Dendritic cell treated with granulocyte-macrophage colony-stimulating factor and Interleukin-4, amounts not matched to agents 40 ng/mL and 50 ng/mL, for 4 days (primary cell): ENCODE data around the gene NODAL.

Experiments used
- H3K27ac Mint-ChIP-seq: one replicate; pipeline ENCODE4 v1.8.0; 2022; ENCODE audit warnings: mild to moderate bottlenecking, mixed read lengths
- H3K27me3 Mint-ChIP-seq: one replicate; pipeline ENCODE4 v1.8.0; 2022; ENCODE audit warnings: mild to moderate bottlenecking, mixed read lengths
- H3K36me3 Mint-ChIP-seq: one replicate; pipeline ENCODE4 v1.8.0; 2022; ENCODE audit warnings: low read depth, mixed read lengths
- H3K4me1 Mint-ChIP-seq: one replicate; pipeline ENCODE4 v1.8.0; 2022; ENCODE audit warnings: low read depth, mixed read lengths
- H3K4me3 Mint-ChIP-seq: one replicate; pipeline ENCODE4 v1.8.0; 2022; ENCODE audit warnings: mild to moderate bottlenecking, moderate library complexity, mixed read lengths
- H3K9me3 Mint-ChIP-seq: one replicate; pipeline ENCODE4 v1.8.0; 2022; ENCODE audit warnings: mixed read lengths
- intact Hi-C: fragments of 100-400 bp; cut with micrococcal nuclease; formaldehyde crosslinking; loops from one replicate; pipeline ENCODE4 v1.15.0; 2022

NODAL gene

DNA sequence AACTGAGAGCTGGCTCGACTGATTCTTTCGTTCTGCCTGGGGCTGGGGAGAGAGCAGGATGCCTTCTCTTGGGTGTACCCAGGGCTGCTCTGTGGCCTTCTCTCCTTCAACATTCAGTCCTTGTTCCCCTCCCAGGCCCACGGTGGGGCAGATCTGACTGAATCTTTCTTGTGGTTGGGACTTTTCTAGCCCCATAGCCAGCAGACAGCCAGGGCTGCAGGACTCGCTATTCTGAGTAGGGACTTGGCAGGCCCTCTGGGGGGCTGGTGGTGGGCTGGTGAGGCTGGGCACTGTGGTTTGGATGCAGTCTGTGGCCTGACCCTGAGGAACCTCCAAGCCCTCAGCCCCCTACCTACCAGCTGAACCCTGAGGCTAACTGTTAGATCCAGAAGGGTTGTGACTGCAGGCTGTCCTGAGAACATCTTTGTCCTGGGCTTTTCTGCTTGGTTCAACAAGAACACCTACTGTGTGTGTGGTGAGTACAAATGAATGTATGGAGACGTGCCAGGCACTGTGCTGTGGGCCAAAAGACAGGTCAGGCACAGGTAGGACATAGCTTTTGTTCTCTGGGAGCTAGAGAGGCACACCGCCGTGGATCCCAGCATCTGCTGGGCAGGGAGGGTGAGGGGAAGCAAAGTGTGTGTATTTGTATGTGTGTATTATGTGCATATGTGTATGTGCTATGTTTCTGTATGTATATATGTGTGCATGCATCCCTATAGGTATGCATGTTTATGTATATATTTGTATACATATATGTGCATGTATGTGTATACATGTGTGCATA, 35.0 kb upstream of the NODAL start:
- no peak overlapping the region for H3K4me3 Mint-ChIP-seq
- intact Hi-C loops = loop anchor here (5.0 kb wide), 1 partner anchor 51 kb away; no protein-coding TSS in a partner anchor
- H3K27ac Mint-ChIP-seq = no peak overlapping the region
- H3K36me3 Mint-ChIP-seq = no peaks in the 10 kb centered on the region
- H3K4me1 Mint-ChIP-seq = peaks cover 33% of the 10 kb centered on the region
- peaks cover 69% of the 10 kb centered on the region for H3K27me3 Mint-ChIP-seq
- H3K9me3 Mint-ChIP-seq = no peaks in the 10 kb centered on the region

DNA sequence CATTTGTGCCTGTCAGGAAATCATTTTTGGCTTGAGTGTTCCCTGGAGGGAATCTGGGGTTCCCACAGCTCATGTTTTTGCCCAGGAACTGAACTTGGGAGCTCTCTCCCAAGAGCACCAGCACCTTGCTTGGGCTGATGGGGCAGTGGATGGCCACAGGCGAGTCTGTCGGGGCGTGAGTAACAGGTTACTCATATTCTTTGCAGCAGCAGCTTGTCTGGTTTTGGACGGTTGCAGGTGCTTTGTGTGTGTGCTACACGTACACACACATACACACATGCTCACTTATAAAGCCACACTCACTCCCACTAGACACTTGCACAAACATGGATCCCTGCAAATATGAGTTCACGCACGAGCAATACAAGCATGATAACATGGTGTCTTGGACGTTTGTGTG, 34.2 kb upstream of the NODAL start:
- Mint-ChIP-seq H3K27ac (no peak overlapping the region), H3K9me3 (no peaks in the 10 kb centered on the region), H3K27me3 (peaks cover 67% of the 10 kb centered on the region), H3K36me3 (no peaks in the 10 kb centered on the region), H3K4me3 (no peak overlapping the region), H3K4me1 (peaks cover 27% of the 10 kb centered on the region)
- intact Hi-C loops = loop anchor here (5.0 kb wide), 1 partner anchor 52 kb away; no protein-coding TSS in a partner anchor

DNA sequence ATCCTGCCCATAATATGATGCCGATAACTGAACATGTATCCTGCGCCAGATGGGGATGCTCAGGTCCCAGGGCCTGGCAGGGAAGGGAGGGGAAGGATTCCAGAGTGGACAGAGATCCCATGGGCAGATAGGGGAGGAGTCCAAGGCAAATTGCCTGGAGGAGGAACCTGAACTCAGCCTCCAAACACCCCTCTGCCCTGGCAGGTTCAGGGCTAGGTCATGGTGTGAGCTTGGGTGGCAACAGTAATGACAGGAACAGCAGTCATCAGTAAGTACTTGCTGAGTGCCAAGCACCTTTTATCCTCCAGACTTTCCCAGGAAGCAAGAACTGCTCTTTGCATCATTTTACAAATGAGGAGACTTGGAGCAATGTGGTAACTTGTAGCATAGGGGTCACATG, 33.3 kb upstream of the NODAL start:
- intact Hi-C loops = loop anchor here (5.0 kb wide), 1 partner anchor 53 kb away; no protein-coding TSS in a partner anchor
- H3K9me3 Mint-ChIP-seq = no peaks in the 10 kb centered on the region
- H3K4me3 Mint-ChIP-seq = no peak overlapping the region
- H3K27ac Mint-ChIP-seq = no peak overlapping the region
- H3K36me3 Mint-ChIP-seq = no peaks in the 10 kb centered on the region
- H3K4me1 Mint-ChIP-seq = peaks cover 19% of the 10 kb centered on the region
- peaks cover 59% of the 10 kb centered on the region for H3K27me3 Mint-ChIP-seq

DNA sequence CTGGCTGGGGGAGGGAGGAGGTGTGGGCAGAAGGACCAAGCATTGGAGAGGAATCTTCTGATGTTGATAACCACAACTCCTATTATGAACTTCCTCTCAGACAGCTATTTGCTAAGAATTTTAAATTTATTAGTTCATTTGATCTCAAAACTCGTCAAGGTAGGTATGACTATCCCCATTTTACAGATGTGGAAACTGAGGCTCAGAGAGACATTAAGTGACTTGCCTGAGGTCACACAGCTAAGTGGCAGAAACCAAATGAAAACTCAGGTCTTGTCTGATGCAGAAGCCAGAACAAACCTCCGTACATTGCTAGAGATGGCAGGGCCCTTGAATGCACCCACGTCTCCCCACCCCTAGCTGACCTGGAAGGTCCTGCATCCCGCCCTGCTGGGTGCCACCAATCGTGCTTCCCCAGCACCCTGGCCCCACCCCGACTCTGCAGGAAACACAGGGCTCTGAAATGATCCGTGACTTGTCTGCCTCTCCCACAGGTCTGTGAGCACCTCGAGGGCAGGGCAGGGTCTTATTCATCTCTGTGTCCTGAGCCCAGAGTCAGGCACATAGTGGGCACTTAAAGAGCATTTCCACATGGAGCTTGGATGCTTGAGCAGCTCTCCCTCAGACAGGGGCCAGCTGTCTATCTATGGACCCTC, 31.4 kb upstream of the NODAL start:
- no peaks in the 10 kb centered on the region for H3K36me3 Mint-ChIP-seq
- H3K4me3 Mint-ChIP-seq = no peak overlapping the region
- H3K27ac Mint-ChIP-seq = no peak overlapping the region
- peaks cover 54% of the 10 kb centered on the region for H3K27me3 Mint-ChIP-seq
- H3K4me1 Mint-ChIP-seq = peaks cover 6% of the 10 kb centered on the region
- intact Hi-C loops = no loop called here
- H3K9me3 Mint-ChIP-seq = no peaks in the 10 kb centered on the region

DNA sequence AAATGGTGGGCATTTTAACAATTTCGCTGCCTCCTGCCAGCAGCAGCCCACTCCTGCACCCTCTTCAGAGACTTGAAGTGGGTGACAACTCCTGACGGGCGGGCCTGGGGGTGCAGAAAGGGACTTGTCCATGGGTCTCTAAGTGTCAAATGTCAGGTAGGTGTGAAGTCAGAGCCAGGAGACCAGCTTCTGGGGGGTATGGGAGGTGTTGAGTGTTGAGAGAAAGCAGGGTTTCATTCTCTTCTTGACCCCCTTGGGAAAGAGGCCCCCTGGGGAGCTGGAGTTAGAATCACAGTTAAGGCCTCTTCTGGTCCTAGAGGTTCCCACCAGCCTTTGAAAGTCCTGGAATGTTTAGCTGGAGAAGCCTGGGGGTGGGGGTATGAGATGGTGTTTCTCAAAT, 25.5 kb upstream of the NODAL start:
- intact Hi-C loops = no loop called here

DNA sequence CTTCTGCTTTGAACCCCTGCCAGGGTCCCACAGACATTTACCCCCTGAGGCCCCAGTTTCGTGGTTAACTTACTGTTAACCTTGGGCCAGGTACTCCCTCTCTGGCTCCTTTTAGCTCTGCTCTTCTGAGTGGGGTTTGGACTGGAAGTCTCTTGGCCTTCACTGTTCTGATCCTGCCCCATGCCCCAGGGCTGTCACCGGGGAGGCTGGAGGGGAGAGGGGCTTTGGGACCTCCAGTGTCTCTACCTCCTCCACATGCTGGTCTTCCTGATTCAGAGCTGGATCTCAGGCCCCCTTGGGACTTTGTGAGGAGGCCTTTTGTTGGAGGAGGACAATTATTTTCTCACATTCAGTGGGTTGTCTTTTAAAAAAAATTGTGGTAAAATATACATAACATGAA, 24.4 kb upstream of the NODAL start:
- Mint-ChIP-seq H3K27ac (no peak overlapping the region), H3K36me3 (no peaks in the 10 kb centered on the region), H3K9me3 (no peaks in the 10 kb centered on the region), H3K4me1 (no peaks in the 10 kb centered on the region), H3K27me3 (peaks cover 38% of the 10 kb centered on the region), H3K4me3 (no peak overlapping the region)
- intact Hi-C loops = no loop called here

More for the DNA sequence above, 25.5 kb upstream of the NODAL start:
- Mint-ChIP-seq H3K4me1 (no peaks in the 10 kb centered on the region), H3K9me3 (no peaks in the 10 kb centered on the region), H3K36me3 (no peaks in the 10 kb centered on the region), H3K27me3 (peaks cover 35% of the 10 kb centered on the region), H3K27ac (no peak overlapping the region), H3K4me3 (no peak overlapping the region)

DNA sequence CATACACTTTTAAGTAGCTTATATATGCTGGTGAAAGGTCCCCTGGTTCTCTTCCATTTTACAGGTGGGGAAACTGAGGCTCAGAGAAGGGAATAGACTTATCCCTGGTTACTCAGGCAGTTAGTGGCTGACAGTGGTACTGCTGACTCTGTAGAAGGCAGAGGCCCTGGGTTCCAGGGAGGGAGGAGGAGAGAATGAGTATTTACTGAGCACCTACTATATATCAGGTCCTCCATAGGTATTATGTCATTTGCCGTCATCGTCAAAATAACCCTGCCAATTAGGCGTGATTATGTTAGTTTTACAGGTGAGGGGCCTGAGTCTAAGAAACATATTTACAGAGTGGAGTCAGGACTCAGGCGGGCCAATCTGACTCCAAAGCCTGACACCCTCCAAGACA, 23.8 kb upstream of the NODAL start:
- Mint-ChIP-seq H3K36me3 (no peaks in the 10 kb centered on the region), H3K4me3 (no peak overlapping the region), H3K4me1 (no peaks in the 10 kb centered on the region), H3K9me3 (no peaks in the 10 kb centered on the region), H3K27ac (no peak overlapping the region), H3K27me3 (peaks cover 43% of the 10 kb centered on the region)
- intact Hi-C loops = no loop called here

DNA sequence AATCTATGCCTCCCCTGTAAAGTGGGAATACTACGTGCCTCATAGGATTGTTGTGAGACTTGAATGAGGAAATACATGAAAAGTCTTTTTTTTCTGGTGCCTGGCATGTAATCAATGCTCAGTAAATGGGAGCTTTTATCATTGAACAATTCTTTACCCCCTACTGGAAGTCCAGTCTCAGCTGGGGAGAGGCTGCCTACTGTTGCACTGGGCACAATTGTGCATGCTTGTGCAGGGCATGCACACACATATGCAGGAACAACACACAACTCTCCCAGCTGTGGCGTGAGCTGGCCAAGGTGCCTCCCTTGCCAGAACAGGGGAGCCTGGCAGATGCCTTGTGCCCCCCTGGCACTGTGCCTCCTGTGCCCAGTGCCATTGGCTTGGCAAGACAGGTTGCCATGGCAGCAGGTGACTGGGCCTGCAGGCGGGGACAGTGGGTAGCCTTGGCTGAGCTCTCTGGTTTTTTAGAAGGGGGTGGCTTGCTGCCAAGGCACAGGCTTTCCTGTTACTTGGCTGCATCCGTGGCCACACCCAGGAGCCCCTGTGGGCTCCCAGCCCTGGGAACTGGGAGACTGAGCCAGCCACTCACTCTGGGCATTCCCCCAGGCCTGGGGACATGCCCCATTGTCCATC, 21.0 kb upstream of the NODAL start:
- H3K4me1 Mint-ChIP-seq = peaks cover 15% of the 10 kb centered on the region
- no peak overlapping the region for H3K27ac Mint-ChIP-seq
- peaks cover 58% of the 10 kb centered on the region for H3K27me3 Mint-ChIP-seq
- no peaks in the 10 kb centered on the region for H3K36me3 Mint-ChIP-seq
- H3K9me3 Mint-ChIP-seq = no peaks in the 10 kb centered on the region
- intact Hi-C loops = no loop called here
- no peak overlapping the region for H3K4me3 Mint-ChIP-seq

DNA sequence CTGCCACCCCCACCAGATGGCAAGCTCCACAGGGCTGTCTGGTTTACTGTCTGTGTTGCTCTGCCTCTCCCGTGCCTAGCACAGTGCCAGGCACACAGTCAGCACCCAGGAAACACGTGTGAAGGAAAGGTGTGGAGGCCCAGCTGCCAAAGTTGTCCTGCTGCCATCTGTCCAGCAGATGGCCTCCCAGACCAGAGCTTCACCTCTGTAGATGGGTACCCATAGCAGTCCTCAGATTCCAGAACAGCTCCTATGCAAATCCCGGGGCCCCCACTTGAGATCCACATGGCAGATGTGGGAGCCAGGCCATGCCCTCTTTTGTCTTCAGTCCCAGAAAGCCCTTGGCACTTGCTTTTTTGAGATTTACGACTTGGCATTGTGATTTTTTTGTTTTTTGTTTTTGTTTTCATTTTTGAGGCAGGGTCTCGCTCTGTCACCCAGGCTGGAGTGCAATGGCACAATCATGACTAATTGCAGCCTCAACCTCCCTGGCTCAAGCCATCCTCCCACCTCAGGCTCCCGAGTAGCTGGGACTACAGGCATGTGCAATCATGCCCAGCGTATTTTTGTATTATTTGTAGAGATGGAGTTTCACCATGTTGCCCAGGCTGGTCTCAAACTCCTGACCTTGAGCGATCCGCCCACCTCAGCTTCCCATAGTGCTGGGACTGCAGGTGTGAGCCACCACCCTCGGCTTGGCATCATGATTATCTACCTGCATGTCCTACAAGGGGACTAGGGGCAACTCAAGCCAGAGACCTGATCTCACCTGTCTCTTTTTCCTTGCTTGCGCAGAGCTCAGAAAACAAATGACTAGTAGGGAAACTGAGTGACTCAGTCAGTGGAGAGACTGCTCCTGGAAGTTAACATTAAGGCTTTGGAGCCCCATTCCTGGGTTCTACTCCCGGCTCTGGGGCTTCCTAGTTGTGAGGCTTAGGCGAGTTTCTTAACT, 20.2 kb upstream of the NODAL start:
- H3K36me3 Mint-ChIP-seq = no peaks in the 10 kb centered on the region
- H3K4me3 Mint-ChIP-seq = no peak overlapping the region
- peaks cover 16% of the 10 kb centered on the region for H3K4me1 Mint-ChIP-seq
- intact Hi-C loops = loop anchor here (1.0 kb wide), 1 partner anchor 79 kb away; no protein-coding TSS in a partner anchor
- peaks cover 63% of the 10 kb centered on the region for H3K27me3 Mint-ChIP-seq
- H3K9me3 Mint-ChIP-seq = no peaks in the 10 kb centered on the region
- no peak overlapping the region for H3K27ac Mint-ChIP-seq

DNA sequence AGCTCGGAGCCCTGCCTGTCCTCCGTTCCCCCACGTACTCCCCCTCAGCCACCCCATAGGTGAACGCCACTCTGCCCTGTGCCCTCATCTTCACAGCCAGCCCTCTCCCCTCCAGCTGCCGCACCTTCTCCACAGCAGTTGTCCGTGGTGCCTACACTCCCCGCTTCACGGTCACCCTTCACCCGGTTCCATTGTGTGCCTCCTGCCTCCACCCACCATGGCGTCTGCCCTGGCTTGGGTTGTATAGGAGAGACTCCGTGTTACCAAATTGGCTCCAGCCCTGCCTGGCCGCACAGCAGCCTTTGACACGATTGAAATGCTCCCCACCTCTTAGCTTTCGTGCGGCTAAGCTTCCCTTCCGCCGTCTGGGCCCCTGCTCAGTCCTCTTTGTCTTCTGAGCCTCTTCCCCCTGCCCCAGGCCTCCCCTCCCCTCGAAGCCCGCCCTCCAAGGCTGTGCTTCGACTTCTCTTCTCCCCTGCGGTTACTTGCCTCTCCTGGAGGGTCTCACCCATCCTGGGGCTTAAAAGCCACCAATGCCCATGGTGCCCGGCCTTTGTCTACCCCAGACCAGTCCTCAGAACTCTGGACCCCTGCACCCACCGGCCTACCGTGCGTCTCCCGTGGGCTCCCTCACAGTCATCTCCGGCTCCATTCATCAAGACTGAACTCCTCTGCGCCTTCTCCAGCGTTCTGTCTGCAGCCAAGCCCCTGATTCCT, 18.5 kb upstream of the NODAL start:
- Mint-ChIP-seq H3K36me3 (no peaks in the 10 kb centered on the region), H3K9me3 (no peaks in the 10 kb centered on the region), H3K27me3 (peaks cover 68% of the 10 kb centered on the region), H3K4me3 (no peak overlapping the region), H3K27ac (no peak overlapping the region), H3K4me1 (peaks cover 16% of the 10 kb centered on the region)
- intact Hi-C loops = no loop called here

DNA sequence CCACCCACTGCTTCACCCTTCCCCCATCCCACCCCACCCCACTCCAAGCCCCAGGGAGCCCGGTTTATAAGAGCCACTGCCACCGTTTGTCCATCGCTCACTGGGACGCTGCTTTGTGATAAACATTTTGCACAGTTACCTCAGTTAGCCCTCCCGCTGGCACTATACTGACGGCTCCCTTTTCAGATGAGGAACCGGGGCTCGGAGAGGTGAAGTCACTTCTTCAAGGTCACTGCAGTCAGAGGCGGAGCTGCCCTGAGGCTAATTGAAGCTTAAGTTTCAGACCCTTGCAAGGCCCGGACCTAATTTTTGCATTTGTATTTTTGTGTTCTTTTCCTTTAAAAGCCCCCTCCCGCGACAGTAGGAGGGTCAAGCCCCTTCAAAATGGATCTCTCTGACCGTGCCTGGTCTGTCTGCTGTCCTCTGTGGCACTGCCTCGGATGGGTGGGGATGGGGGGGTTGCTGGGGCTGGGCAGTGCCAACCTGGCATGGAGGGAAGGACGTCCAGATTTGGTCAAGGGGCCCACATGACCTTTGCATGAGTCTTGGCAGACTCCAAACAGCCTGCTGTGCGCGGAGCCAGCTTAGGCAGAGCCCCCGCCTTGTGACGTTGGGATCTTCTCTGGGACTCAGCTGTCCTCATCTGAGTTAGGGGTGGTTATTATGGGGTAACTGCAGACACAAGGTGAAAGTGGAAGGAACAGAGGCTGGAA, 17.7 kb upstream of the NODAL start:
- intact Hi-C loops = no loop called here
- no peak overlapping the region for H3K4me3 Mint-ChIP-seq
- no peaks in the 10 kb centered on the region for H3K36me3 Mint-ChIP-seq
- H3K27ac Mint-ChIP-seq = no peak overlapping the region
- H3K4me1 Mint-ChIP-seq = peaks cover 16% of the 10 kb centered on the region
- peaks cover 70% of the 10 kb centered on the region for H3K27me3 Mint-ChIP-seq
- H3K9me3 Mint-ChIP-seq = no peaks in the 10 kb centered on the region

DNA sequence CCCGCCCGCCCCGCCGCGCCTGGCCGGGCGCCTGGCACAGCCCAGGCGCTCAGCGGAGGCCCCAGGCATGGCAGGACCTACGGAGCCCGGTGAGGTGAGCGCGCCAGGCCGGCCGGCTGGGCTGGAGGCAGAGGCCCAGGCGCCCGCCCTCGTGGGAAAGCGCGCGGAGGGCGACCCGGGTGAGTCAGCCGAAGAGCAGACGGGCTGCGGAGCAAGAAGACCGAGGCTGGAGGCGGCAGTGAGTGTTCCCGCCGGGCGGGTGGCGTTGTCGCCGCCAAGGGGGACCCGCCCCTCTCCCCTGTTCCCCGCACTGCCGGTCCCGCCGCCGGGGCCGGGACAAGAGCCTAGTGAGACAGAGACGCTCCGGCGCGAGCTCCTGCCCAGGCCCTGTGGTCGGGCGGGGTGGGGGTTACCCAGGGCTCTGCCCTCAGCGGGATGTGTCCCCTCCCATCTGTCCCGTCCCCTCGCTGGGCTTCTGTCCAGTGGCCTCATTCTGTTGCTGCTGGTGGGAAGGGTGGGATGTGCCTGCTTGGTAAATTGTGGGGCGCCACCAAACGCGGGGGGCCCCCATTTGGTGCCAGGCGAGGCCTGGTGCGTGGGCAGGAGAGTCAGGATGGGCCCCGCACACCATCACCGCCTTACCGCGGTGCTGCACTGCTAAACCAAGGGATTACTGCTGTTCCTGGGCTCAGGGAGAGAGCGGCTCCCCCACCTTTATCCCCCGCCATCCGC, 17.0 kb upstream of the NODAL start:
- H3K4me3 Mint-ChIP-seq = peak overlapping the region; percentile 11
- peaks cover 16% of the 10 kb centered on the region for H3K4me1 Mint-ChIP-seq
- peaks cover 68% of the 10 kb centered on the region for H3K27me3 Mint-ChIP-seq
- H3K9me3 Mint-ChIP-seq = no peaks in the 10 kb centered on the region
- H3K36me3 Mint-ChIP-seq = no peaks in the 10 kb centered on the region
- intact Hi-C loops = no loop called here
- no peak overlapping the region for H3K27ac Mint-ChIP-seq
